Progenitor cell of endocrine pancreas (in vitro differentiated cells): ENCODE measurements around the gene COL5A2. TPM values are rescaled to one million over a fixed set of nuclear protein-coding genes. Genes with fewer than 3 reads are reported as not detected.

Source experiments
- DNase-seq: peaks from one replicate; pipeline ENCODE4 v3.0.0; 2021; ENCODE audit warnings: low spot score; ENCODE audit not compliant: unreplicated experiment
- H3K27ac Mint-ChIP-seq: 2 replicates; pipeline ENCODE4 v1.8.0; 2021; ENCODE audit warnings: mild to moderate bottlenecking, moderate library complexity, mixed read lengths
- H3K27me3 Mint-ChIP-seq: 2 replicates; pipeline ENCODE4 v1.8.0; 2021; ENCODE audit warnings: mixed read lengths
- H3K36me3 Mint-ChIP-seq: 2 replicates; pipeline ENCODE4 v1.8.0; 2022; ENCODE audit warnings: mixed read lengths; ENCODE audit not compliant: insufficient read depth
- H3K4me1 Mint-ChIP-seq: 2 replicates; pipeline ENCODE4 v1.8.0; 2021; ENCODE audit warnings: low read depth, mixed read lengths
- H3K4me3 Mint-ChIP-seq: 2 replicates; pipeline ENCODE4 v1.8.0; 2021; ENCODE audit warnings: low read depth, mild to moderate bottlenecking, moderate library complexity, mixed read lengths
- H3K9me3 Mint-ChIP-seq: 2 replicates; pipeline ENCODE4 v1.8.0; 2021; ENCODE audit warnings: low read depth, mixed read lengths
- CTCF ChIP-seq: fragments of 200-600 bp; sonication (generic); IDR thresholded peaks from one replicate; pipeline ENCODE4 v1.5.0; 2021; ENCODE audit warnings: antibody characterized with exemption, mild to moderate bottlenecking; ENCODE audit not compliant: unreplicated experiment
- total RNA-seq: library from RNA; stranded (reverse); gene quantifications from 2 replicates; pipeline ENCODE4 v1.2.1, GENCODE V29; 2021

Gene COL5A2
- total RNA-seq, 1 donor from 2014 or later: 4.5 TPM

- no peak for DNase-seq
- Mint-ChIP-seq H3K36me3 (no peaks in the 10 kb centered on the region), H3K27ac (no peak overlapping the region), H3K27me3 (no peaks in the 10 kb centered on the region), H3K9me3 (no peaks in the 10 kb centered on the region), H3K4me3 (no peak overlapping the region), H3K4me1 (peaks cover 4% of the 10 kb centered on the region)
- no peak for TF ChIP-seq CTCF
Measured at GRCh38 chr2:189091253-189091652, 88.3 kb downstream of the COL5A2 start.

GRCh38 chr2:189088591-189089205 is 90.9 kb downstream of the COL5A2 start:
- Mint-ChIP-seq H3K27me3 (no peaks in the 10 kb centered on the region), H3K36me3 (no peaks in the 10 kb centered on the region), H3K4me3 (no peak overlapping the region), H3K9me3 (no peaks in the 10 kb centered on the region), H3K4me1 (peaks cover 4% of the 10 kb centered on the region), H3K27ac (no peak overlapping the region)
- no peak for TF ChIP-seq CTCF
- no peak for DNase-seq

GRCh38 chr2:189086710-189087109 is 92.9 kb downstream of the COL5A2 start:
- H3K27ac Mint-ChIP-seq: no peak overlapping the region
- H3K4me3 Mint-ChIP-seq: no peak overlapping the region
- DNase-seq: no peak
- H3K27me3 Mint-ChIP-seq: no peaks in the 10 kb centered on the region
- no peak for TF ChIP-seq CTCF
- no peaks in the 10 kb centered on the region for H3K9me3 Mint-ChIP-seq
- H3K36me3 Mint-ChIP-seq: no peaks in the 10 kb centered on the region
- H3K4me1 Mint-ChIP-seq: peaks cover 16% of the 10 kb centered on the region

GRCh38 chr2:189086250-189086649 is 93.3 kb downstream of the COL5A2 start:
- Mint-ChIP-seq H3K4me3 (no peak overlapping the region), H3K4me1 (peaks cover 18% of the 10 kb centered on the region), H3K36me3 (no peaks in the 10 kb centered on the region), H3K27ac (no peak overlapping the region), H3K9me3 (no peaks in the 10 kb centered on the region), H3K27me3 (no peaks in the 10 kb centered on the region)
- no peak for TF ChIP-seq CTCF
- DNase-seq: no peak

- Mint-ChIP-seq H3K27ac (no peak overlapping the region), H3K36me3 (no peaks in the 10 kb centered on the region), H3K9me3 (no peaks in the 10 kb centered on the region), H3K27me3 (no peaks in the 10 kb centered on the region), H3K4me3 (no peak overlapping the region), H3K4me1 (peaks cover 15% of the 10 kb centered on the region)
- DNase-seq: no peak
- TF ChIP-seq CTCF: no peak
Measured at GRCh38 chr2:189083606-189084005, 96.0 kb downstream of the COL5A2 start.
